ENCODE results near the gene RXRA. TPM values are rescaled to one million over a fixed set of nuclear protein-coding genes. Genes with fewer than 3 reads are reported as not detected.

RXRA gene
- total and polyA plus RNA-seq, 2 donors (not counting 3 experiments of a cell fraction or from before 2014, with no cell fraction given): 15.4 to 37.4 TPM

- DNase-seq (ENCODE audit: low read depth, low spot score) (no peak), FAIRE-seq (no peak)
- POLR2A ChIA-PET: no interaction called here
- Histone ChIP-seq H3K9ac (replicated peaks; ENCODE audit: extremely low read depth, insufficient read depth, low read length) (no peak overlapping the region), H3K27ac (ENCODE audit: insufficient read depth, low read depth, low read length) (no peak overlapping the region), H2AFZ (ENCODE audit: low read depth, low read length) (no peak overlapping the region), H3K27me3 (ENCODE audit: control insufficient read depth in 2 of 2, insufficient read depth in 2 of 2, low read length in 2 of 2) (no peaks in the 10 kb centered on the region), H3K9me3 (replicated peaks; ENCODE audit: control insufficient read depth, insufficient read depth, low read length) (no peaks in the 10 kb centered on the region), H3K4me1 (ENCODE audit: control insufficient read depth, extremely low read depth, insufficient read depth, low read length) (peaks cover 7% of the 10 kb centered on the region), H3K4me3 (replicated peaks in 1 of 3; ENCODE audit: insufficient read depth in 1 of 3, low read depth in 1 of 3, low read length in 3 of 3) (no peak overlapping the region), H3K9me1 (replicated peaks; ENCODE audit: control insufficient read depth, extremely low read depth, insufficient read depth, low read length) (no peaks in the 10 kb centered on the region), H3K79me2 (ENCODE audit: control insufficient read depth, insufficient read depth, low read length) (no peaks in the 10 kb centered on the region), H3K36me3 (ENCODE audit: control insufficient read depth in 2 of 2, extremely low read depth in 1 of 2, insufficient read depth in 2 of 2, low read length in 2 of 2) (peaks cover 4 to 5% of the 10 kb centered on the region in 2 experiments), H4K20me1 (replicated peaks; ENCODE audit: control insufficient read depth, extremely low read depth, insufficient read depth, low read length) (no peaks in the 10 kb centered on the region), H3K4me2 (ENCODE audit: insufficient read depth, low read length) (no peak overlapping the region)
- BruUV-seq (replicated peaks): no TSS peak
- dilution Hi-C loops (cut with MboI; ENCODE audit: extremely low pct_ligation_motif_present, low sequenced_read_pairs): no loop called here
- CTCF ChIA-PET: no interaction called here
- TF ChIP-seq FOS (IDR thresholded peaks at IDR 0.05; ENCODE audit: borderline replicate concordance, insufficient read depth, low read length): no peak
- TF ChIP-seq EZH2 (IDR thresholded peaks at IDR 0.05; ENCODE audit: borderline replicate concordance, low read depth, low read length, severe bottlenecking): no peak
- TF ChIP-seq, protein P1, sequence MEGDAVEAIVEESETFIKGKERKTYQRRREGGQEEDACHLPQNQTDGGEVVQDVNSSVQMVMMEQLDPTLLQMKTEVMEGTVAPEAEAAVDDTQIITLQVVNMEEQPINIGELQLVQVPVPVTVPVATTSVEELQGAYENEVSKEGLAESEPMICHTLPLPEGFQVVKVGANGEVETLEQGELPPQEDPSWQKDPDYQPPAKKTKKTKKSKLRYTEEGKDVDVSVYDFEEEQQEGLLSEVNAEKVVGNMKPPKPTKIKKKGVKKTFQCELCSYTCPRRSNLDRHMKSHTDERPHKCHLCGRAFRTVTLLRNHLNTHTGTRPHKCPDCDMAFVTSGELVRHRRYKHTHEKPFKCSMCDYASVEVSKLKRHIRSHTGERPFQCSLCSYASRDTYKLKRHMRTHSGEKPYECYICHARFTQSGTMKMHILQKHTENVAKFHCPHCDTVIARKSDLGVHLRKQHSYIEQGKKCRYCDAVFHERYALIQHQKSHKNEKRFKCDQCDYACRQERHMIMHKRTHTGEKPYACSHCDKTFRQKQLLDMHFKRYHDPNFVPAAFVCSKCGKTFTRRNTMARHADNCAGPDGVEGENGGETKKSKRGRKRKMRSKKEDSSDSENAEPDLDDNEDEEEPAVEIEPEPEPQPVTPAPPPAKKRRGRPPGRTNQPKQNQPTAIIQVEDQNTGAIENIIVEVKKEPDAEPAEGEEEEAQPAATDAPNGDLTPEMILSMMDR (IDR thresholded peaks at IDR 0.05; ENCODE audit: extremely low read depth in 1 of 2, insufficient read depth in 1 of 2, low read depth in 1 of 2, low read length in 2 of 2): no peak
- no peak for TF ChIP-seq MYC (IDR thresholded peaks at IDR 0.05; ENCODE audit: low read depth, low read length)
- TF ChIP-seq JUN (IDR thresholded peaks at IDR 0.05; ENCODE audit: borderline replicate concordance, insufficient read depth, insufficient read length, low read depth): no peak
- TF ChIP-seq POLR2AphosphoS5 (IDR thresholded peaks at IDR 0.05; ENCODE audit: insufficient read depth, low read depth, low read length): no peak
- TF ChIP-seq MAX (IDR thresholded peaks at IDR 0.05; ENCODE audit: insufficient read depth, insufficient read length): no peak
- no peak for TF ChIP-seq GATA2 (IDR thresholded peaks at IDR 0.05; ENCODE audit: insufficient read depth, insufficient read length, low read depth, low read length)
- no peak for TF ChIP-seq POLR2A (IDR thresholded peaks at IDR 0.05; ENCODE audit: low read depth, low read length)
- intact Hi-C loops (cut with micrococcal nuclease): no loop called here
Observed at GRCh38 chr9:134431095-134431494, 104.8 kb downstream of the RXRA start.

Data from endothelial cell of umbilical vein (primary cell).